GM19395 (cell line): ENCODE measurements around the gene C22orf42.
"Not testable (repeated sequence)": the region's sequence is repeated elsewhere in the genome, so short reads cannot be mapped to it uniquely, and the experiment has no call there.

Source experiments
- ATAC-seq: cut with Tn5 transposase; IDR thresholded peaks from one replicate; pipeline ENCODE4 v1.9.1; 2021; ENCODE audit warnings: mild to moderate bottlenecking, moderate library complexity; ENCODE audit not compliant: unreplicated experiment

C22orf42 gene

DNA sequence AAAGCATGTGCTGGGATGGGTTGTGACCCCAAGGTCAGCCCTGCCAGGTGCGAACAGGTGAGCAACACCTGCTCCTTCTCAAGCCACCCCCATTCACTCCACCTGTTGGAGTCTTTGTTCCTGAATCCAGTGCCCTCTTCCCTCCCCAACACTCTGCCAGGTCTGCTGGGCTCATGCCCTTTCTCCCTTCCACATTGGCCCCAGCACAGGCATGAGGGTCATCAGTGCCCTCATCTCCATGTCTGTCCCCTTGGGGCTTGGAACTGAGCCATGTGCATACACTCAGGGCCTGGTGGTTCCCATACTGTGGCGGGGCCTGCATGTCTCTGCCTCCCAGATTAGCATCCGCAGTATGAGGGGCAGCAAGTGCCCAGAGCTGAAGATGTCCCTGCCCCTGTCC, 26.7 kb upstream of the C22orf42 start:
- ATAC-seq = no peak

DNA sequence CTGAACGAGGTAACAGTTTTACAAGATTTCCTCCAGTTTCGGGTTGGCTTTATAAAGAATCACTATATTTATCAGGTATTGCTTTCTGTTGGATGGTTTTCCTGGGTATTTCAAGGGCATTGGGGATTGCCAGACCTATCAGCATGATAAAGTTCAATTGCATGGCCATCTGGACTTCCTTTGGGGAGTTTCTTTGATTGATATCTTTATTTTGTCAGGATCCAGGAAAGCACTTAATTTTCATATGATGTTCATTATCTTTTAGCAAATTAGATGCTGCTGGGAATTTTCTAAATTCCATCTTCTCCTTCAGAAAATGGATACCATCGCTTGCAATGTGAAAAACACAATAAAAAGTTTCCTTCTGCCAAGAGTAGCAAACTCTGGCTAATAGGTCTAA, 24.5 kb upstream of the C22orf42 start:
- ATAC-seq = no peak

DNA sequence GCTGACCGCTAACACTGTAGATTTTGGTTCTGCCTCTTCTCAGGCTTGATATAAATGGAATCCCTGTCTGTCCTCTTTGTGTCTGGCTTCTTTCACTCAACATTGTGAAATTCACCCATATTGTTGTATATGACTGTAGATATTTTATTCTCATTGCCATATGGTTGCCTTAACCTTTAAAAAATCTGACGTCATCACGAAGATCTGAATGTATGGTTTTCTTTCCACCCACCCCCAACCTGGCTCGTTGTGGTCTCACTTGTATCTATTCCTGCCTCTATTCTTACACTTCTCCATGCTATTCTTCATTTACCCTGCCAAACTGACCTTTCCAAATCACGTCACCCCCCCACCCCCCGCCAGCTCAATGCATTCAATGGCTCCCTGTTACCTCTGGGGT, 21.9 kb upstream of the C22orf42 start:
- no peak for ATAC-seq

DNA sequence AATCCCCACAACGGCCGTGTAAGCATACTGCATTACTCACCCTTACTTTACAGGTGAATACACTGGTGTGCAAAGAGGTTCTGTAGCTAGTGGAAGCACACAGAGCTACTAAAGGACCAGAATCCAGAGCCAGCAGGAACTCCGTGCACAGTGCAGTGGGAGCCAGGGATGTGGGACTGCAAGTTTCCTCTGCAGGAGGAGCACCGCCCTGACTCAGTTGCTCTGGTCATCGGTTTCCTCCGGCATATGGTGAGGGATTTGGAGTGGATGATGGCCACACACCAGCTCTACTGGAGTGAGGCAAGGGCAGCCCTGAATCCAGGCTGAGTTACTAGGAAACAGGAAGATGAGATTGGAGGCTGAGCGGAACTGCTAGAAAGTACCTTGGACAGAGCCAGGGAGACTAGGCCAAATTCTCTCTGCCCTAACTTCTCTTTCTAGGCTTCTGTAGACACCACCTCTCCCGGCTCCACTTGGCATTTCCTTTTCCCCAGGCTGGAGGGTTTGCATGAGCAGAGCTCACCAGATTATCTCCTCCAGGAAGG, 18.2 kb upstream of the C22orf42 start:
- ATAC-seq = no peak

DNA sequence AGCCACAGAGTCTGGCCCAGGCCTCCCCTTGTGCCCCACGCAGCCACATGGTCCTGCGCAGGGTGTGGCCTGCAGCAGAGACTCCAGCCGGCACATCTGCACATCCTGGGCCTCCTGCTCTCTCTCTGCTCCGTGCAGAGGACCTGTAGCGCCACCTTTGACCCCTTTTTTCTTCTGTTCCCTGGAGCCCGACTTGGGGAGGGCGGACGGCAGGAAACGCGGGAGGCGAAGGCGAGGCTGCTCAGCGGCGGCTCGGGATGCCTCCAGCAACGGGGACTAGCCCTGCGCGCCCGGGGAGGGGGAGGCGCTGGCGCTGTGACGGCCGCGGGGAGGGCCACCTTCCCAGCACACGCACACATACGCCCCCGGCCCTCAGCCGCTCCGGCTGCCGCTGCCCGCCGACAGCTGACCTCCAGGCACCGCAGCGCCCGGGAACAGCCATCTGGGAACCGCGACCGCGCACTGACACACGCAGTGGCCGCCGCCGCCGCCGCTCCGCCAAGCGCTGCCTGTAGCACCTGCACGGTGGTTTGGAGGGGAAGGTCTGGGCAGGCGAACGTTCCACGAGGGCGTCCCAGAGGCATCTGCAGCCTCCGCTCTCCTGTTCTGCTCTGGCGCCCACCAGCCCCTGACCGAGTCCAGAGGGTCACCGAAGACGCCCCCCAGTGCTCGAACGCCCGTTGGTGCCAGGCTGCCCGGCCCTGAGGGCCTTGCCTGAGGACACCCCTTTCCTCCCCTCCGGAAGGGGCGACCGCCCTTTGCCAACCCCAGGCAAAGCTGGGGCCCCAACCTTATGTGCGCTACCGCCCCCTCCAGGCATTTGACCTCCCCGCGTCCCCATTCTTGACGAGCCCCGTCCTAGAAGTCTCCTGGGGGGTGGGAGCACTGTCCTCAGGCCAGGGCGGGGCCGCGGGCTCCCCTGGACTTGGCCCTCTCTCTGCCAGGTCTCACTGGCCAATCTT, 16.9 kb upstream of the C22orf42 start:
- no peak for ATAC-seq

DNA sequence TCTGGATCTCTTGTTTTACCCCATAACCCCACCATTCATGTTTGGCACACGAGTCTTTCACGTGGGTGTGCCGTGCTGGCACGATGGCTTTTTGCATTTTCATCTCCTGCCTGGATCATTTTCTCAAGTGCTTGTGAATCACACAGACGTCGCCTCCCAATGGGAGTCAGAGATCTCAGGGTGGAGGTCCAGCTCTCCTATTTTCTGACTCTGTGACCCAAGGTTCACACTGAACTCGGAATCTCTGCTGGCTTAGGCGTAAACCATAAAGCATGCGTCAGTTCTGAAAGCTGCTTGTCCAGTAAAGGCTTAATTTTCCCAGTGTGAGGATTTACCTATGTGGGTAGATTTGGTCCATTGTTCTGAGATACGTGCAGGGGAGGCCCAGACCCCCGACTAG, 16.0 kb upstream of the C22orf42 start:
- ATAC-seq = no peak

DNA sequence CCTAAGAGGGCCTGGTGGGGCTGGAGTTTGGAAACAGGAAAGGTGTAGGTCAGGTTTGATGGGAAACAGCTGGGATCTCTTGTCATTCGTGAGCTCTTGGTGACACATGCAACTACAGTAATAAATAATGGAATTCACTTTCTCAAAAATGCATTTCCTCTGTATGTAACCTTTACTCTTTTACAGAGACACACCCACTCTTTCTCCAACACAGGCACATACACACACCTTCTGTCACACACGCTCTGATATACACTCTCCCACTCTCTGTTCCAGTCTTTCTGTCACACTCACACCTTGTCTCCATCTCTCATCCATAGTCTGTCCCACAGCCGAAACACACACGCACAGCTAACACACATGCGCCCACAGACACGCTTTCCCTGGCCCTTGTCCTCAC, 6.6 kb upstream of the C22orf42 start:
- no peak for ATAC-seq

DNA sequence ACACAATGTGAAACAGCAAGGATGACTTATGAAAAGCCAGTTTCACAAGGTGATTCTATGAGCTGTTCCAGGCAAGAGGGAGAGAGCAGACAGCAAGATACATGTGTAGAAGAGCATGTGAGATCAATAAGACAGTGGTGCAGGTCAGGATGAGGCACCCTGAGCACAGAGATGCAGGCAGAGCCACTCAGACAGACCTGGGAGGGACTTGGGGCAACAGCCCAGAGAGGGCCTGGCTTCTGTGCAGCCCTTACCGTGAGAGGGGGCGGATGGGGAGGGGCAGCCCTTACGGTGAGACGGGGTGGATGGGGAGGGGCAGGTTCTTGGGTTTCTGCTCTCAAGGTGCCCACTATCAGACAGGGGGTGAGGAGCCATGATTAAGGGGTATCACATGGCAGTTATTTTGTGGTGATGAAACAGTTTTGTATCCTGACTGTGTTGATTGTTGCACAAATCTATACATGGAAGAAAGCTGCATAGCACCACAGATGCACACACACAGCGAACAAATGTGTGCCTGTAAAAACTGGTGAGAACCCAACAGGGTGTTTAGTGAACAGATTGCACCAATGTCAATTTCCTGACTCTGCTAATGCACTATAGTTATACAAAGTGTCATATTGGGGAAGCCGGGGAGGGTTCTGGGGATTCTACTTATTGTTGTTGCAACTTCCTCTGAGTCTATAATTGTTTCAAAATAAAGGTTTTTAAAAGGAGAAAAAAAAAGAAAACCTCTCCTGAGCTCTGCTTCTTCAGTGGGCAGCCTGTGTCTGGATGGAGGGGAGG, 5.2 kb upstream of the C22orf42 start:
- no peak for ATAC-seq

DNA sequence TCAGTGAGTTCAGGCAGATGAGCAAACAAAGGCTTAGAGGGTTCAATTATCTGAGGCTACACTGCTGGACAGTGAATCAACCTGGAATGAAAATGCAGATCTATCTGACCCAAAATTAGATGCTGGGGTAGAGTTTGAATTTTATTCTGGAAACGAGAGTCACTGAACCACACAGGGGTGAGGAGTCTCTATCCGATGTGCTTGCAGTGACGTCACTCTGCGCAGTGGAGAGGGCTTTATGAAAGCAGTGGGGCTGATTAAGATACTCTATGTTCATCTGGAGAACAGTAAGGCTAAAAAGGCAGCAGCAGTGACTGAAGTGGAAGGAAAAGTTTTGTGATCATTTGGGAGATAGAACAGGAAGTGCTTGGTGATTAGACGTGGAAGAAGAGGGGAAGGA, 1.3 kb upstream of the C22orf42 start:
- not testable (repeated sequence) for ATAC-seq

DNA sequence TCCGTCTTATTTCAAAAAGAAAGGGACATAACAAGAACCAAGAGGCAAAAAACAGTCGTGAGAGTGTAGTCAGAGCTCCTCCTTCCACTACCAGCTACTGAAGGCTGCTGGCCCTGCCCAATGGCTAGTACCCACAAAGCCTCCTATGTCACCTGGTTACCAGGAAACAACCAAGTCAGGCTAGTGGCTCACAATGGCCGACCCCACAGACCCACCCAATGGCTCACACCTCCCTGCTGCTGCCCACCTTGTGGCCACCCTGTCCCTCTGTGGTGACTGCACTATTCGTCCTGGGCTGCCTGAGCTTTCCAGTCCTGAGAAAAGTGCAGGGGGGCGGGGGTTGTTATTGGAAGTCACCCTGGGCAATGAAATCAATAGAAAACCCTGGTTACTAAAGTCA, 1.5 kb downstream of the C22orf42 start:
- not testable (repeated sequence) for ATAC-seq

DNA sequence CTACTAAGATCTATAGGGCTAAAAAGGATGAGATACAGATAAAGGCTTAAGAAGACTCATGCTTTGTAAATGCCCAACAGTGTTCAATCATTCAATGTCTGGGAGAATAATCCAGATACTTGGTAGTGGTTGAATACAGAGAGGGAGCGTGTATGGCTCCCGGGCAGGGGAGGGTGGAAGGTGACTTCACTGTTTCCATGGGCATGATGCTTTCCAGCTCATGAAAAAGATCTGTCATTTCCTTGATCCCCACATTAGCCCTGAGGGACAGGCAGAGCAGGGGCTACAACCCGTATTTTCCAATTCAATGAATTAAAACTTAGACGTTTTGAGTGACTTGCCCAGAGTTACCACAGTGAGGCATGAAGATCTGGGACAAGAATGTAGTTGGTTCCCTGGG, 4.4 kb downstream of the C22orf42 start:
- not testable (repeated sequence) for ATAC-seq

DNA sequence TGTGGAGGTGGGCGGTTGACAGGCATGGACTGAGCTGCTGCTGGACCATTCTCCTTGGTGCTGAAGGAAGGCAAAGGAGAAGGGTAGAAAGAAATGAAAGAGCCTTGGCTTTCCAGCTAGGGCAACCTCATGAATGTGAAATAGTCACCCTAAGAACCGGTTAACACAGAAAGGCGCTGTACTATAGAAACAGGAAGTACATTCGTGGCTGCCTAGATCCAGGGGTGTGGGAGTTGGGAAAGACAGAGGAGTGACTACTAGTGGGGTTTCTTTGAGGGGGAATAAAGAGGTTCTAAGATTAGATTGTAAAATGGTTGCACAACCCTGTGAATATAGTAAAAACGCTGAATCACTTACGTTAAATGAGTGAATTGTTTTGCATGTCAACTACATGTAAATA, 7.5 kb downstream of the C22orf42 start:
- ATAC-seq = not testable (repeated sequence)

DNA sequence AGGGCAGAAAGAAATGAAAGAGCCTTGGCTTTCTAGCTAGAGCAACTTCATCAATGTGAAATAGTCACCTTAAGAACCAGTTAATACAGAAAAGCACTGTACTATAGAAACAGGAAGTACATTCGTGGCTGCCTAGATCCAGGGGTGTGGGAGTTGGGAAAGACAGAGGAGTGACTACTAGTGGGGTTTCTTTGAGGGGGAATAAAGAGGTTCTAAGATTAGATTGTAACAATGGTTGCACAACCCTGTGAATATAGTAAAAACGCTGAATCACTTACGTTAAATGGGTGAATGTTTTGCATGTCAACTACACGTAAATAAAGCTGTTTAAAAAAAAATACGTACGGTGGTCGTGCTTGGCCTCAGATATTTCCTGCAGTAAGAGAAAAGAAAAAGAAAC, 8.5 kb downstream of the C22orf42 start:
- ATAC-seq = not testable (repeated sequence)

DNA sequence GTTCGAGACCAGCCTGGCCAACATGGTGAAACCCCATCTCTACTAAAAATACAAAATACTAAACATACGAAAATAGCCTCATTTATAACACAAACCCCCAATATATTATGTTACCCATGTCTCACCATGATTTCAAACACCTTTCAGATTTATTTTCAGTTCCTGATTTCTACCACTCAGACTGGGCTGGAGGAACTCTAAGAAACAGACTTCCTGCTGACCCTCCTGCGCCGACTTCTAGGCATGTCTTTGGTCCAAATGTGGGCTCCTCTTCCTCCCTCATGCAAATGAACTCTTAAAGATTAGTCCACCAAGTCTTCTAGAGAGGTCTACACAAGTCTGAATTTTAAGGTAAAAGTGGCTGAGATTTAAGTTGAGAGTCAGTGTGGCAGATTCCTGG, 10.7 kb downstream of the C22orf42 start:
- ATAC-seq = not testable (repeated sequence)

DNA sequence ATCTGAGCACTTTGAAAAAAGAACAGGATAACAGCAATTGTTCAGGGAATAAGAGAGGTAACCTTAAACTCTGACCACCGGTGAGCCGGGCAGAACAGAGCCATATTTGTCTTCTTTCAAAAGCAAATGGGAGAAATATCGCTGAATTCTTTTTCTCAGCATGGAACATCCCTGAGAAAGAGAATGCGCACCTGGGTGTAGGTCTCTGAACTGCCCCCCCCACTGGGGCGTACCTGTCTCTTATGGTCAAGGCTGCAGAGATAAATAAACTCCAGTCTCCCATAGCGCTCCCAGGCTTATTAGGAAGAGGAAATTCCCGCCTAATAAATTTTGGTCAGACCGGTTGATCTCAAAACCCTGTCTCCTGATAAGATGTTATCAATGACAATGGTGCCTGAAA, 12.0 kb downstream of the C22orf42 start:
- ATAC-seq = not testable (repeated sequence)

DNA sequence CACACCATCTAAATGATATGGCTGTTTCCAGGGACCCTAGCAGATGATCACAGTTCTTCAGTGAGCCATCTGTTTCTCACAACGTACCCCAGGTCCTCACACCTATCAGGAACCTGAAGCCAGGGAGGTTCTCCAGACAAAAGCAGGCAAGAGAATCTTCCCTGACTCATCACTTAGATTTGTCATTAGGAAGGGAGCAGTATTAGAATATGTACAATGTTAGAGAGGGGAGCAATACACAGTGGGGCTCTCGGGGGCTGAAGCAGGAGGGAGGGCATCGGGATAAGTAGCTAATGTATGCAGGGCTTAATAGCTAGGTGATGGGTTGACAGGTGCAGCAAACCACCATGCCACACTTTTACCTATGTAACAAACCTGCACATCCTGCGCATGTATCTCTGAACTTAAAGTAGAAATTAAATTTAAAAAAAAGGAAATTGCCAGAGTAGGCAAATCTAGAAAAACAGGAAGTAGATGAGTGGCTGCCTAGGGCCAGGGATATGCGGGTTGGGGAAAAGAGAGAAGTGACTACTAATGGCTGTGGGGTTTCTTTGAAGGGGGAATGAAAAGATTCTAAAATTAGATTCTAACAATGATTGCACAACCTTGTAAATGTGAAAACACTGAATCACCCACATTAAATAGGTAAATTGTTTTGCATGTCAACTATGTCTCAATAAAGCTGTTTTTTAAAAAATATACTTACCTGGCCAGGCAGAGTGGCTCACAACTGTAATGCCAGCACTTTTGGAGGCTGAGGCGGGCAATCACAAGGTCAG, 14.4 kb downstream of the C22orf42 start:
- ATAC-seq = no peak

DNA sequence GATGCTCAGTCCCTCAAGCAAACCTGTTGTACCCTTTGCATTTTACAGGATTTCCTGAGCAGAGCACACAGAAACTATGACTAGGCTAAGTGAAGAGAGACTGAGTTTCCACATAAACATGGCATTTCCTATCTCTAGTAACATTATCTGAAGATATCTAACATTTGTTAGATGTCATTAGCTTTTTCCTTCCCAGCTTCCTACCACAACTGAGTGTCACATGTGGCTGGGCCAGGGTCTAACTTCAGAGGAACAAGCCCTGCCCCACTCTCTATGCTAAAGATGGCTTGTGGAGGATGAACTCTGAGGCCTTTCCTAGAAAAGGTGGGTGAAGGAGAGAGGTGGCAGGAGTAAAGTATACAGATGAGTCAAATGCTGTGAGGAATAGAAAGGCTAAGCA, 16.5 kb downstream of the C22orf42 start:
- no peak for ATAC-seq

DNA sequence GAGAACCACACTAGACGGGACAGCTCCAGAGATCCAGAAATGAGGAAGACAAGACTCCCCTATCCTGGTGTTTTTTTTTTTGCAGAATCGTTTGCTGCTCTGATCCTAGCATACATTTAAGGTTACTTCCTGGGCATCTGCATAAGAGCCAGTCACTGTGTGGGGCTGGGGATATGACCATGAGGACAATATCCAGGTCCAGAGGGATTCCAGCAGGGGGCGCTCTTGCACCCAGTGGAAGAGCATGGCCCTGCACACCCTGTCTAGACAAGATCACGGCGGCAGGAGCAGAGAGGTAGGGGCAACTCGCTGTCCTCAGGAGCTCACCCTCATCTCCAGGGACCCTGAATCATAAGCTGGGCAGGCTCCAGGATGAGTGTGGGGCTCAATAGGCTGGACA, 18.4 kb downstream of the C22orf42 start:
- ATAC-seq = not testable (repeated sequence)

DNA sequence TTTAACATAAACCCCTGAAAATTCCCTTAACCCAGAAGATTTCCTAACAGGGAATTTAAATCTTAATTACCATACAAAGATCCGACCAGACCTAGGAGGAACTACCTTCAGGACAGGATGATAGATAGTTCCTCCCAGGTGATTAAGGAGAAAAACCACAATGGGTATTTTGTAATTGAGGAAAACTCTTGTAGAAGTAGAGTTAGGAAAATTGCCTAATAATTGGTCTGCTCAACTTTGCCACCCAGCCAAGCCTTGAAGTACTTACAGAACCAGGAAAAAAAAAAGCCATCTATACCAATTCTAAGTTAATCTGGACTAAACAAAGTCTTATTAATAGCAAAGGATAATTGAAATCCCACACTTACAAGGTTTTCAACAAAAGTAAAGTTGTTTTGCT, 20.5 kb downstream of the C22orf42 start:
- ATAC-seq = not testable (repeated sequence)

DNA sequence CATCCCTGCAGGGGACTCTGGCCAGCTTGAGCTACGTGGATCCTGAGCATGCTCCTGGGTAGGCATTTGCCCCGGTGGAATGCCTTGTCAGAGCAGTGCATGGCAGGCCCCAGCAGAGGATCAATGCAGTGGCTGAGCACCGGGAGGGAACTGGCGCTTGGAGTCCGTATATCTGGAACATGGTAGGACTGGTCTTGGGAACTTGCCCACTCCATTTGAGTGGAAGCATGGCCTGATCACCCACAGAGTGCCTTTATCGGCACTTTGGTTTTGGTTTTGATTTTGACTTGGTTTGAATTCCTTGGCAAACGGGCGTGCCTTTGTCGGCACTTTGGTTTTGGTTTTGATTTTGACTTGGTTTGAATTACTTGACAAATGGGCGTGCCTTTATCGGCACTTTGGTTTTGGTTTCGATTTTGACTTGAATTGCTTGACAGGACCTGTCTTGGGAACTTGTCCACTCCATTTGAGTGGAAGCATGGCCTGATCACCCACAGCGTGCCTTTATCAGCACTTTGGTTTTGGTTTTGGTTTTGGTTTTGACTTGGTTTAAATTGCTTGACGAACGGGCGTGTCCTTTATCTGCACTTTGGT, 21.3 kb downstream of the C22orf42 start:
- not testable (repeated sequence) for ATAC-seq
